ENCODE measurements around the gene TFEB.

Gene TFEB

DNA sequence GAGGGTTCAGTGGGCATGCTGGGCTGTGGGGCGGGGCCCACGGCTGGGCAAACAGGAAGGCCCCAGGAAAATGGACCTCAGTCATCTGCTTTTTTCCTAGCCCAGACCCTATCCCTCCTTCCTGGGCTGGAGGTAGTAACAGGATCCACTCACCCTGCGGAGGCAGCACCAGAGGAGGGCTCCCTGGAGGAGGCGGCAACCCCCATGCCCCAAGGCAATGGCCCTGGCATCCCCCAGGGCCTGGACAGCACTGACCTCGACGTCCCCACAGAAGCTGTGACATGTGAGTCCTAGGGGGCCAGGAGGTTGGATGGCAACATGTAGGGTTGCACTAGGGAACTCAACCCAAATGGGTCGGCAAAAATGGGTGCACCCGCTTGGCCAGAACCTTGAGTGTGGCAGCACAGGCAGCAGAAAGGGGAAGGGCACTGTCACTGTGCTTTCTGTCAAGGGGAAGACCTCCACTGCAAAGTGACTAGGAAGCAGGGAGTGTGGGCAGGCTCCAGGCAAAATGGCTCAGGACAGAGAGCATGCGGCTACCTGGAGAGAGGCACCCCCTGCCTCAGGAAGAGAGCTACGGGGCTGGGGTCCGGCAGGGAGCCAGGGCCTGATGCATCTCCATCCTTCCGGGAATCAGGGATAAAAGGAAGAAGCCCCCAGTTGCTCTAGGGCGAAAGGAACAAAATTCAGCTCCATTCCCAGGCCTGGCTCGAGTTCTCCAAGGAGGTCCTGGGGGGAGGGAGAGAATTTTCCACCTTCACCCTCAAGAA, 89.2 kb downstream of the TFEB start:
- DNase-seq (ENCODE audit: insufficient read length, low spot score) = no peak
- no peak for FAIRE-seq
- no peak for TF ChIP-seq POLR2AphosphoS5 (IDR thresholded peaks at IDR 0.05; ENCODE audit: low read depth, low read length)
- no peak for TF ChIP-seq POU2F2 (IDR thresholded peaks at IDR 0.05; ENCODE audit: low read depth, low read length)
- TF ChIP-seq PAX5 (IDR thresholded peaks at IDR 0.05; ENCODE audit: insufficient read depth, low read length, severe bottlenecking) = no peak
- TF ChIP-seq POLR2A (IDR thresholded peaks at IDR 0.05; ENCODE audit: low read depth, low read length) = no peak
- no peak for TF ChIP-seq SPI1 (IDR thresholded peaks at IDR 0.05; ENCODE audit: low read depth, low read length)
- TF ChIP-seq TAF1 (IDR thresholded peaks at IDR 0.05; ENCODE audit: low read depth, low read length) = no peak

DNA sequence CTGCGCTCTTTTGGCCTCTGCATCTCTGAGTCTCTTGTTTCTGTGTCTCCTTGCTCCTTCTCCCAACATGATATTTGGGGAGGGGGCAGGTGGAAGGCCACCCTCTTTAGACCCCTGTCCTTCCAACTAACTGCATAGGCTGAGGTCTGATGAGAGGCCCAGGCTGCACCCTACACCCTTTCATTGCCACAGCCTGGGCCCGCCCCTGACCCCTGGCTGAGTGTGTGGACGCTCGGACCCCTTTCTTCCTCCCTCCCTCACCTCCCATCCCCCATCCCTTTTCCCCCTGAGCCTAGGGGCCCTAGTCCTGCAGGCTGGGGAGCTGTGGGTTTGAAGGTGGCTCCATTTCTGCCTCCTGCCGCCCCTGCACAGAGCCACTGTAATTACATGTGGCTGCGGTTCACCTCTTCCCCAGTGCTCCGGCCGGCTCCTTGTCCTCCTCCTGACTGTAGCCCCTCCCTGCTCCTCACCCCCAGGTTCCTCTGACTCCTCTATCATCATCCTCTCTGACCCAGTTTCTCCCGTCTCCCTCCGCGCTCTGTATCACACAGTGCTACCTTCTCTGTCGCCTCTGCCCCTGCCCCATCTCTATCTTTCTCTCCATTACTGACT, 90.3 kb downstream of the TFEB start:
- no peak for DNase-seq (ENCODE audit: insufficient read length, low spot score)
- no peak for TF ChIP-seq TAF1 (IDR thresholded peaks at IDR 0.05; ENCODE audit: low read depth, low read length)
- TF ChIP-seq POU2F2 (IDR thresholded peaks at IDR 0.05; ENCODE audit: low read depth, low read length) = no peak
- TF ChIP-seq POLR2A (IDR thresholded peaks at IDR 0.05; ENCODE audit: low read depth, low read length) = no peak
- no peak for TF ChIP-seq POLR2AphosphoS5 (IDR thresholded peaks at IDR 0.05; ENCODE audit: low read depth, low read length)
- no peak for TF ChIP-seq PAX5 (IDR thresholded peaks at IDR 0.05; ENCODE audit: insufficient read depth, low read length, severe bottlenecking)
- no peak for TF ChIP-seq SPI1 (IDR thresholded peaks at IDR 0.05; ENCODE audit: low read depth, low read length)
- no peak for FAIRE-seq

DNA sequence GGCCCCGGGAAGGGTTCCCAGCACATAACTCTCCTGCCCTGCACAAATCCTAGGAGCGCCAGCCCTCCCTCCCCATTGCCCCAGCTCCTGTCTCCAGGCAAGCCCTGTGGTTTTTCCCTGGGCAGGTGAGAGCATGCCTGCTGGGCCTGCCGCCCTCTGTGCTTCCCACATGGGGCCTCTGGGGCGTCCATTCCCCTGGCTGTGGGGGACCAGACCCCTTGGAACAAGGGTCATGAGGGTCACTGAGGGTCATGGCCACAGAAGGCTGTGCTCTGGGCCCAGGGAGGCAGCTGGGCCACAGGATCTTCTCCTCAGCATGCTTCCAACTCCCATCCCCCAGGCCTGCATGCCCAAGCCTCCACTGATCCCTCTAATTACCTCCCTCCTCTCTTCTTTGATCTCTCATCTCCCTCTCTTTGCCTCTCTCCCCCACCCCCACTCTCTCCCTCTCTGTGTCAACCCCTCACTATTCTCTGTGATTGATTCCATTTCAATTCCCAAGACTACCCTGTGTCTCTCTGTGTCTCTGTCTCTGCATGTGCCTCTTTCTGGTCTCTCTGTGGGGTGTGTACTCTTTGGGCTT, 91.0 kb downstream of the TFEB start:
- DNase-seq (ENCODE audit: insufficient read length, low spot score) (no peak), FAIRE-seq (no peak)
- TF ChIP-seq POLR2AphosphoS5 (IDR thresholded peaks at IDR 0.05; ENCODE audit: low read depth, low read length) (no peak), POLR2A (IDR thresholded peaks at IDR 0.05; ENCODE audit: low read depth, low read length) (no peak), SPI1 (IDR thresholded peaks at IDR 0.05; ENCODE audit: low read depth, low read length) (no peak), PAX5 (IDR thresholded peaks at IDR 0.05; ENCODE audit: insufficient read depth, low read length, severe bottlenecking) (no peak)

DNA sequence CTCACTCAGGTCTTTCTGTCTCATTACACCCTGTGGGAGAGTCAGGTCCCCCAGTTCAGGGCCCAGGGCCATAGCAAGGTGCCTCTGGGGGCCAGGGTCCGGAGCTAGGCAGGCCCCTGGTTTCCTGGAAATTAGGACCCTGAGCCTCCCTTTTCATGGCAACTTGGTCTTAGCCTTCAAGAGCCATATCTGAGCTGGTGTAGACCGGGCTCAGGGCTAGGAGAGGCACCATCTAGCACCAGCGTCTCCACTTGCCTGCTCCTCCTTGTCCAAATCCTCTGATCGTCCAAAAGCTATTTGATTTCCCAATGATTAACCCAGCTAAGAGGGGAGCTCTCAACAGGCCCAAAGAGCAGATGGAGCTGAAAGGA, 91.5 kb downstream of the TFEB start:
- FAIRE-seq = no peak
- no peak for DNase-seq (ENCODE audit: insufficient read length, low spot score)
- TF ChIP-seq TAF1 (IDR thresholded peaks at IDR 0.05; ENCODE audit: low read depth, low read length) = no peak
- TF ChIP-seq PAX5 (IDR thresholded peaks at IDR 0.05; ENCODE audit: insufficient read depth, low read length, severe bottlenecking) = no peak
- no peak for TF ChIP-seq POLR2A (IDR thresholded peaks at IDR 0.05; ENCODE audit: low read depth, low read length)
- TF ChIP-seq POLR2AphosphoS5 (IDR thresholded peaks at IDR 0.05; ENCODE audit: low read depth, low read length) = no peak
- no peak for TF ChIP-seq SPI1 (IDR thresholded peaks at IDR 0.05; ENCODE audit: low read depth, low read length)
- TF ChIP-seq POU2F2 (IDR thresholded peaks at IDR 0.05; ENCODE audit: low read depth, low read length) = no peak

DNA sequence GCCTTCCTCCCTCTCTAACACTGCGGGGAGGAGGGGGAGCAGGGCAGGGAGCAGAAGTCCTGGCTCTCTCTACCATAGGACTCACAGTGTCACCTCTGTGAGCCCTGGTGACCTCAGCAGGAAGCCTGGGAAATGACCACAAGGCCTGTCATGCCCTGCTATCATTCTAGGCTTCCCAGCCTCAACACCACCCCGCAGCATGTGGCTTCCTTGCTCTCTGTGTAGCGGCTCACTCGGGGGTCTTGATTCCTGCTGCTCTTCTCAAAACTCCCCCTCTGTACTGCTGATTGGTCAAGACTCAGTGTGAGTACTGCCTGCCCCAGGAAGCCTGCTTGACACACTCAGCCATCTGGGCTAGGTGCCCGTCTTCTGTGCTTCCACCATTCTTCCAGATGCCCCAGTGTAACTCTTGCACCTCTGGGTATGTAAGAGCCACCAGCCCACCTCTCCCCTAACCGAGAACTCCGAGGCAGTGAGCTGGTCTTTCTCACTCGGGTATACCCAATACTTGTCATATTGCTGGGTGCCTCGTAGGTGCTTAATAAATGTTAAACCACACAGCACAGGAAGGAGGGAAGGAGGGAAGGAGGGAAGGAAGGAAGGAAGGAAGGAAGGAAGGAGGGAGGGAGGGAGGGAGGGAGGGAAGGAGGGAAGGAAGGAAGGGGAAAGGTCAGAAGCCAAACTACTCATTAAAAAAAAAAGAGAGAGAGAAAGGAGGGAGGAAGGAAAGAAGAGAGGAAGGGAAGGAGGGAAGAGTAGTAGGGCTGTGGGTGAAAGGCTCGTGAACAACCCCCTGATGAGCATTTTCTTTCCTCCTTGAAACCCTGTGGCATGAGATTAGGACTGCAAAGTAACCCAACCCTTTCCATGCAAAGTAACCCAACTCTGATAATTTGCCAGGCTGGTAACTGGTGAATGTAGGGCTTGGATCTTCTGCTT, 92.2 kb downstream of the TFEB start:
- TF ChIP-seq PAX5 (IDR thresholded peaks at IDR 0.05; ENCODE audit: insufficient read depth, low read length, severe bottlenecking) (no peak), TAF1 (IDR thresholded peaks at IDR 0.05; ENCODE audit: low read depth, low read length) (no peak), POLR2A (IDR thresholded peaks at IDR 0.05; ENCODE audit: low read depth, low read length) (no peak), POLR2AphosphoS5 (IDR thresholded peaks at IDR 0.05; ENCODE audit: low read depth, low read length) (no peak)

DNA sequence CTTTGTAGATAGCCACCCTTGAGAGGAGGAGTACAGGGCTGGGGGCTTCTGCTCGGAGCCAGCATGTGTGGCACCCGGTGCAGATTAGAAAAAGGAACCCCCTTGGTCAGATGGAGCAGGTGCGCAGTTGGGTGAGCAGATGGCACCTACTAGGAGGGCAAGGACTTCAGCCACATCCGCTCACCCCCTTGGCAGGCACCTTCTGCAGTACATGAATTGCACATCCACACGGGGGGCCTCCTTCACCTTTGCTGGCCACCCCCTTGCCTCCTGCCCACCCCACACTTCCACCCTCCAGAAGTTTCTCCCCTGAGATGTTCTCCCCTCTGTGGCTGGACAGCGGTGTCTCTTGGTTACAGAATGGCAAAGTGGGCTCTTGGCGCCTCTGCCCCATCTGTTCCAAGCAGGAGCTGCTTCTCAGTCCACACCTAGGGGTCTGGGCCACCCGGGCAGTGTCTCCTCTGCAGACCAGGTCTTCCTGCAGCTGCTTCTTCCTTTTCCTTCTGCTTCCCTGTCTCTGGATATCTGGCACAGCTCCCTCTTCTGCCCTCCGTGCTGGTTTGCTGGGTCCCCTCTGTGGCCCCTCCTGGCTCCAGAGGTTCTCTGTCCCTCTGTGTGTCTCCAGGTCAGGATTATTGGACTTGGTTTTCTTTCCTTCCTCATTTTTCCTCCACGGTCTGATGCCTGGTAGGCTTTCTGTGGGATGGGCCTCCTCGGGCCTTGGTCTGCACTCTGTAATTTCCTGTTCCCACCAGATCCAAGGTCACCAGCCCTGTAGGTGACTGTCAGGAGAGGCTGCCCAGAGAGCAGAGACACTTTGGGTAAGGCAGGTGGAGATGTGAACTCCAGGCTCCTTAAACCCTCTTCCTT, 93.1 kb downstream of the TFEB start:
- no peak for FAIRE-seq
- DNase-seq (ENCODE audit: insufficient read length, low spot score) = no peak
- TF ChIP-seq SPI1 (IDR thresholded peaks at IDR 0.05; ENCODE audit: low read depth, low read length) = no peak
- no peak for TF ChIP-seq TAF1 (IDR thresholded peaks at IDR 0.05; ENCODE audit: low read depth, low read length)
- no peak for TF ChIP-seq POLR2A (IDR thresholded peaks at IDR 0.05; ENCODE audit: low read depth, low read length)
- no peak for TF ChIP-seq POU2F2 (IDR thresholded peaks at IDR 0.05; ENCODE audit: low read depth, low read length)
- no peak for TF ChIP-seq PAX5 (IDR thresholded peaks at IDR 0.05; ENCODE audit: insufficient read depth, low read length, severe bottlenecking)
- TF ChIP-seq POLR2AphosphoS5 (IDR thresholded peaks at IDR 0.05; ENCODE audit: low read depth, low read length) = no peak

More for the DNA sequence above, 92.2 kb downstream of the TFEB start:
- DNase-seq (ENCODE audit: insufficient read length, low spot score) (no peak), FAIRE-seq (no peak)

DNA sequence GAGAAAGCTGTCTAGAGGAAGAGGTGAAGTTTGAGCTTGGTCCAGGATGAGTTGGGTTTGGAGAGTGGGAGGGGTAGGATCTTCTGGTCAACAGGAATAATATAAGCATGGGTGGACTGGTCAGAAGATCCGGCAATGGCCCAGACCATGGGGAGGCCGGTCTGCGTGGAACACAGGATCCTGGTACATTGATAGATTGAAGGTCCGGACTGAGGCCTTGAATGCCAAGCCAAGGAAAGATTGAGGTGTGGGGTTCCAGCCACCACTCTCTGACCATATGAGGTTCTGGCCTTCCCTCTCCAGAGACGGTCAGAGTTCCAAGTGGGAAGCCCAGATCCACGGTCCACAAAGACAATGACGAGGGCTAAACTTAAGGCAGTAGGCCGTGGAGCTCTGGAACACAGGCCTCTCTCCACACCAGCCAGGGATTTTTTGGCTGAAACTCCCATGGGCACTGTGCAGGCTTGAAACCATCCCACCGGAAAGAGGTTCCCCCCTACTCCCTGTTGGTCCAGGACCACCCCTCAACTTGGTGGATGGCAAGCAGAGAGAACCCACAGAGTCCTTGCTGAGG, 94.0 kb downstream of the TFEB start:
- DNase-seq (ENCODE audit: insufficient read length, low spot score) (no peak), FAIRE-seq (no peak)
- TF ChIP-seq TAF1 (IDR thresholded peaks at IDR 0.05; ENCODE audit: low read depth, low read length) = no peak
- TF ChIP-seq SPI1 (IDR thresholded peaks at IDR 0.05; ENCODE audit: low read depth, low read length) = no peak
- TF ChIP-seq POLR2AphosphoS5 (IDR thresholded peaks at IDR 0.05; ENCODE audit: low read depth, low read length) = no peak
- no peak for TF ChIP-seq PAX5 (IDR thresholded peaks at IDR 0.05; ENCODE audit: insufficient read depth, low read length, severe bottlenecking)

DNA sequence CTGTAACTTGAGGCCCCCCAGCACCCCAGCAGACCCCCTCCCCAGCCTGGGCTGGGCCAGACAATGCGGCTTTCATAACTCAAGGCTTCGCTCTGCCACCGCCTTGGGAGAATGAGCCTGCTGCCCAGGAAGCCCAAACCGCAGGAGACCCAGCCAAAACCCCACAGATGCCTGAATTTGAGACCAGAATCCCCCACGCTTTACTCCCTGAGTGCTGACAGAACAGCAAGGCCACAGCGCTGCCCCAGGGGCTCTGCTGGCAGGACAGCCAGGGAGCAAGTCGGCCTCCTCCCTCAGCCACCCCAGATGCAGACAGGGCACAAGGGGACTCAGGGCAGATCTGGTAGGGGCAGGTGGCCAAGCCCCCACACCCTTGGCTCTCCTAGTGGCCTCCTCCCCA, 95.0 kb downstream of the TFEB start:
- no peak for FAIRE-seq
- no peak for DNase-seq (ENCODE audit: insufficient read length, low spot score)
- TF ChIP-seq TAF1 (IDR thresholded peaks at IDR 0.05; ENCODE audit: low read depth, low read length) = no peak
- TF ChIP-seq PAX5 (IDR thresholded peaks at IDR 0.05; ENCODE audit: insufficient read depth, low read length, severe bottlenecking) = no peak
- TF ChIP-seq POU2F2 (IDR thresholded peaks at IDR 0.05; ENCODE audit: low read depth, low read length) = no peak
- no peak for TF ChIP-seq POLR2AphosphoS5 (IDR thresholded peaks at IDR 0.05; ENCODE audit: low read depth, low read length)
- no peak for TF ChIP-seq POLR2A (IDR thresholded peaks at IDR 0.05; ENCODE audit: low read depth, low read length)
- TF ChIP-seq SPI1 (IDR thresholded peaks at IDR 0.05; ENCODE audit: low read depth, low read length) = no peak
